GM12891 (cell line): ENCODE measurements around the gene RPE65.

ENCODE experiments used
- DNase-seq: peaks from one replicate; pipeline ENCODE4 v3.0.0; 2011; ENCODE audit warnings: low spot score; ENCODE audit not compliant: insufficient read length
- FAIRE-seq: peaks from 2 replicates; lab custom pipeline; 2011; peaks lifted over from hg19 to GRCh38; lab: Jason Lieb, UNC
- PAX5 ChIP-seq: IDR thresholded peaks from 2 replicates; pipeline ENCODE4 v1.6.1; 2011; ENCODE audit warnings: low read length, moderate library complexity, mild to moderate bottlenecking; ENCODE audit not compliant: insufficient read depth, severe bottlenecking
- POLR2A ChIP-seq: IDR thresholded peaks from 2 replicates; pipeline ENCODE4 v1.6.1; 2011; ENCODE audit warnings: low read depth, low read length, control low read depth
- POLR2AphosphoS5 ChIP-seq: IDR thresholded peaks from 2 replicates; pipeline ENCODE4 v1.6.1; 2011; ENCODE audit warnings: low read depth, low read length, control low read depth
- POU2F2 ChIP-seq: IDR thresholded peaks from 2 replicates; pipeline ENCODE4 v1.6.1; 2011; ENCODE audit warnings: low read depth, mild to moderate bottlenecking, control low read depth, low read length, moderate library complexity
- SPI1 ChIP-seq: IDR thresholded peaks from 2 replicates; pipeline ENCODE4 v1.6.1; 2011; ENCODE audit warnings: low read depth, low read length, control low read depth
- TAF1 ChIP-seq: IDR thresholded peaks from 2 replicates; pipeline ENCODE4 v1.6.1; 2011; ENCODE audit warnings: low read depth, low read length, control low read depth

The RPE65 gene

DNA sequence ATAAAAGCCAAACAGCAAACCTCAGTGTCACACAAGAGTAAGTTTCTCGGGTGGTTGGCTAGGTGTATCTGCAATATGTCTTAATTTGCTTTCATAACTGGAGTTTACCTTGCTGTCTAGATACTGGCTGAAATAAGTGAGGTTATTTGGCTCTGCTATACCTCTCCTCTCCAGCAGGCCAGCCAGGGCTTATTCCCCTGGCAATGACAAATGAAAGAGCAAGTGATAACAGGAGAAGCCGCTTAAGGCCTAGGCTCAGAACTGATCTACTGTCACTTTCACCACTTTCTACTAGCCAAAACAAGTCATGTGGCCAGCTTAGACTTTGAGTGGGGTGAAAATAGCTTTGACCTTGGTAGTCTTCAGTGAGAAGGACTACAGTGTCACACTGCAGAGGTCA, 4.8 kb upstream of the RPE65 start:
- FAIRE-seq (no peak), DNase-seq (no peak)
- TF ChIP-seq POLR2AphosphoS5 (no peak), PAX5 (no peak), SPI1 (no peak), POLR2A (no peak)

DNA sequence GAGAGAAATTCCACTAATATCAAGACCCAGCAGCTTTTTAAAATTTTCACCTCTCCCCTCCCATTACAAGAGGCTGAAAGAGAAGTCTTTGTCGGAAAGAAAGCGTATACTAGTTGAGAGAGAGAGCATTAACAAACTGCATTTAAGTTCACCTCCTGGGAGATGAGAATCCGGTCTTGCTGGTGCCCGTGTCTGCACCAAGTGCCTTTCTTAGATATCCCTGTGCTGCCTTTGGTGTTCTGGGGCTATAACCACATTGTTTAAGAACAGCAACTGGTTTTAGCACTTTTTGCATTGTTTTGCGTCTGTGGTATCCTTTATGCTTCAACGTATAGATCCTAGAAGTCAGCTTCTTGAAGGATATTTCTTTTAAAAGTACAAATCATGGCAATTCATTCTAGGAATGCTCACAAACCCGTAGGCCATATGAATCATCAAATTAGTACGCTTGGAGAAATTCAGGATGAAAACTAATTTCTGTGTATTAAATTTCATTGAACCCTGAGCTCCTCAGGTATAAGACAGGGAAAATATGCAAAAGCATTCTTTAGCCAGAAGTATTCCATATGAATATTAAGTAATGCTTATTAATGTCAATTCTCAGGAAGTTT, 3.4 kb upstream of the RPE65 start:
- no peak for DNase-seq
- no peak for TF ChIP-seq PAX5
- TF ChIP-seq POLR2AphosphoS5: no peak
- TF ChIP-seq POU2F2: no peak
- FAIRE-seq: no peak

DNA sequence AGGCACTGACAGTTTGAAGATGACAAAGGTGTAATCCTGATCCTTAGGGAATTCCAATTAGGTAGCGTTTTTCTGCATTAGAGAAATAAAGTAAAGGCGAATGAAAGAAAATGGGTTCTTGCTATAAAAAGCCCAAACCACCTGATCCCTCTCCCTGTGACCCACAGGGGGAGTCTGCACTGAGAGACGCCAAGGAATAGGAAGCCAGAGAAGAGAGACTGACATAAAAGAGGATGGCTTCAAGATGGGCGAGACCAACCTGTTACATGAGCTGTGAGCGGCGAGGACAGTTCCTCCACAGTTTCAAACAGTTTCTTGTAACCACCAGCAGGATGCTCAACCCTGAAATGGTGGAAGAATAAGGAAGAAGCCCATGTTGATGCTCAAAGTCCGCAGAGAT, 1.4 kb downstream of the RPE65 start:
- TF ChIP-seq TAF1 (no peak), POLR2AphosphoS5 (no peak), POU2F2 (no peak), SPI1 (no peak), POLR2A (no peak), PAX5 (no peak)
- FAIRE-seq (no peak), DNase-seq (no peak)

DNA sequence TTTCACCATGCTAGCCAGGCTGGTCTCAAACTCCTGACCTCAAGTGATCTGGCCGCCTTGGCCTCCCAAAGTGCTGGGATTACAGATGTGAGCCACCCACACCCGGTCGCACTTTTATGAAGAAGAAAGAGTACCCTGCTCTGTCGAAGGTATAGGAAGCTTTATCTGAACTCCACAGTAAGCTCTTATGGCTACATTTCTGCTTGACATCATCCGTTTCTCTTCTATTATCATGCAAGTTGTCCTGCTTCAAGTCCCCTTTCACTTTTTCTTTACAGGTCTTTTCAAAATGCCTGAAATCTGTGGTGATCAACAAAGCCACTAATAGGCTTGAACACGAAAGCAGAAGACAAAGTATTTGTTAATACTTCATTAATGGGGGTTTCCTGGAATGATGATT, 4.0 kb downstream of the RPE65 start:
- DNase-seq: no peak
- FAIRE-seq: no peak
- TF ChIP-seq SPI1 (no peak), POU2F2 (no peak), PAX5 (no peak), POLR2A (no peak), POLR2AphosphoS5 (no peak), TAF1 (no peak)

DNA sequence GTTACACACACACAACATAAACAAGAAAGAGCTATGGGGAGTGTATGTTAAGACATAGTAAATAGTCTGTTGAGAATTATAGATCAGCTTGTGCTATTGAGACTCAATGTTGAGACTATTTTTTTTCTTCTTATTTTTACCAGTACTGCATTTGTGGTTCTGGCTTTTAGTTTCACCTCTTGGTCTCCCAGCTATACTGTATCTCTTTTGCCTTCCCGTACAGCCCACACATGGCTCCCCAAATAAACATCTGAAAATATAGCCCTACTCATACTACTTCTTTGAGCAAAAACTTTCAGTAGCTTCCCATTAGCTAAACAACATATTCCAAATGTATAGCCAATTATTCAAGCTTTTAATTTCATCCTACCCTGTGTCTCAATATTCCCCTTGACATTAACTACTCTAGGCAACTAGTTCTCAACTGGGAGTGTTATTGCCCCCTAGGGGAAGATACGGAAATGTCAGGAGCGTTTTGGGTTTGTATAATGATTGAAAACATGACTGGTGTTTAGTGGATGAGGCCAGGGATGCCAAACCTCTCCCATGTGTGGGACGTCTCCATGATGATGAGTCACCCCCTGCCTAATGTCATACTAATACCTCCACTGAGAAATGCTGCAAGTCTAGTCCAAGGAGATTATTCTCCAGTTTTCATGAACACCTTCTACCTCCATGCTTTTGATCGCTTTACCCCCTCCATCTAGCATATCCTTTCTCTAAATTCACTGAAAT, 6.8 kb downstream of the RPE65 start:
- no peak for FAIRE-seq
- no peak for DNase-seq
- TF ChIP-seq SPI1 (no peak), TAF1 (no peak), POLR2AphosphoS5 (no peak), POU2F2 (no peak), POLR2A (no peak), PAX5 (no peak)

DNA sequence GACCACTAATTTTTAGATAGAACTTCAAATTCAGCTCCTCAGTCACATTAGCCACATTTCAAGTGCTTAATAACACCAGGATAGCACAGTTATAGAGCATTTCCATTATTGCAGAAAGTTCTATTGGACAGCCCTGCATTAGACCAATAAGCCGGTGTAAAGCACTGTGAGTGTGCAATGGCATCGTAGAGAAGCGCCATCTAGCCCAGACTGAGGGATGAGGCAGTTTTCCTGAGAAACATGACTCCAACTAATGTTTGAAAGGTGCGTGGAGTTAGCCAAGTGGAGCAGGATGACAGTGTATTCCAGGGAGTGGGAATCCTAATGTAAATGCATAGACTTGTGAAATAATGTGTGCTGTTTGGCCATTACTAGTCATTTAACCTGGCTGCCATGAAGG, 7.7 kb downstream of the RPE65 start:
- TF ChIP-seq SPI1: no peak
- no peak for TF ChIP-seq POU2F2
- TF ChIP-seq PAX5: no peak
- no peak for TF ChIP-seq TAF1
- TF ChIP-seq POLR2AphosphoS5: no peak
- no peak for TF ChIP-seq POLR2A
- FAIRE-seq: no peak
- no peak for DNase-seq

DNA sequence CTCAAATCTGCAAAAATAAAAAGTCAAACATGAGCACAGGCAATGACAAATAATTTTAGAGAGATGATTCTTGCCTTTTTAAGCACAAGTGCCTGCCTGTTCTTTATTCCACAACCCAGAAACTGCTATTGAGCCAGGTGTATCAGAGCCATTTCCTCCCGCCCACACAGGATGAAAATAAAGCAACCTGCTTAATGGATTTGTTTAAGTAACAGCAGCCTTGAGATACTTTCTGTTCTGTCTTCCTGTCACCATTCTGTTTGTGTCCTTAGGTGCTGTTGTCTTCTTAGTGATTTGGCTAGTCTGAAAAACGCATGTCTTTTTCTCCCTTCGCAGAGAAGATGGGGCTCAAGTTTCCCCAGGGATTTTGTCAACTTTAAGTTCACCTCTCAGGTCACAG, 11.4 kb downstream of the RPE65 start:
- no peak for TF ChIP-seq TAF1
- no peak for TF ChIP-seq POLR2A
- no peak for TF ChIP-seq PAX5
- TF ChIP-seq SPI1: no peak
- no peak for TF ChIP-seq POLR2AphosphoS5
- TF ChIP-seq POU2F2: no peak
- FAIRE-seq (no peak), DNase-seq (no peak)

DNA sequence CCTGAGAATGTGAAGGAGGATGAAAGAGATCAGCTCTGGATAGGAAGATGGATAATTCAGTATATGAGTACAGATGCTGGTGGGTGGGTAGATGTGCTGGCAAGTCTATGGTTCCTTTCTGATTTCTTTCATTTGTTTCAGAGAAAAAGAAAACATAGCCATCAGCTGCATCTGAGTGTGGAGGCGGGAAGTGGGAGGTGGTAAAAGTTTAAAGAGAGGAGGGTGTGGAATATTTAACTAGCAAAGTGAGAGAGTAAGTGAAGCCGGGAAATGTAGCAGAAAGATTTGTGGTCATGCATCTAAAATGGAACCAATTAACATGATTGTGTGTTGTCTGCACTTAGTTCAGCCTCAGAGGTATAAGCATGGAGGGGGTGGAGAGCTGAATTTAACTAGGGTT, 16.4 kb downstream of the RPE65 start:
- DNase-seq: no peak
- no peak for FAIRE-seq
- TF ChIP-seq POLR2A (no peak), SPI1 (no peak), POU2F2 (no peak), TAF1 (no peak), PAX5 (no peak), POLR2AphosphoS5 (no peak)

DNA sequence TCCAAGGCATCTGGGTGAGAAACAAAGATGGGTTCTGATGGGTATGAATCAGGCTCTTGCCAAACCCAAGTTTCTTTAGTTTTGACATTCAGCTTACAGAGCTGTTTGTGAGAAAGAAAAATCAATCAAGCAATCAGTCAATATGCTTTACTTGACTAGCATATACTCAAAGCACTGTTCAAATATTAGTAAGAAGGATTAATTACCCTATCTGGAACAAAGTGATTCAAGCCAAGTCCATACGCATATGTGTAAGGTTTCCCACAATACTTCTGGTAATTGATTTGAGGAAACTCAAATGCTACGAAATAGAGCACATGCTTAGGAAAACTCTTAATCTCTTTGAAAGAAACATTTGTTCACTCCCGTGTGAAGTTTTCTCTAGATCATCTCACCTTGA, 18.7 kb downstream of the RPE65 start:
- FAIRE-seq (no peak), DNase-seq (no peak)
- TF ChIP-seq TAF1 (no peak), POLR2A (no peak), PAX5 (no peak), POLR2AphosphoS5 (no peak), SPI1 (no peak), POU2F2 (no peak)

DNA sequence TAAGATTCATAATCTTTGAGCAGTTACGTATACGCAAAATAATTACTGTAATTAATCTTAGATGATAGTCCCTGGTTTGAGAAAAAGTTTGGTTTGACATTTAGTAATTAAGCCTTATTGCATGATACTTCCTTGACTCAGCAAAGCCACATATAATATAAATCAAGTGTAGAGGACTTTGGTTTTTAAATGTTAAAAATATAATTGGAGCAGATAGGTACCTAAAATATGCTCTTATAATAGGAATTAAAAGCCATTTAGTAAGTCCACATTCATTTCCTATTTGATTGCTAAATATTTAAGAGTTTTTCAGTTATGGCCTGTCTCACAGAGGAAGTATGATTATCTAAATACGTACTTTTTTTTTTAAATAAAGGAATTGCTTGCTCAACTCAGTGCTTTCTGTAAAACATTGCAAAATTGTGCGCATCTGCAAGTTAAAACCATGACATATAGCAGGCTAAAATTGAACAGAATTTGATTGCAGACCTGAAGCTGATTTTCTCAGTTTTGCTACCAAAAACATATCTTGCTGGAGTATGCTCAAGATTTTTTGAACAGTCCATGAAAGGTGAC, 20.4 kb downstream of the RPE65 start:
- TF ChIP-seq TAF1: no peak
- TF ChIP-seq PAX5: no peak
- no peak for TF ChIP-seq POLR2AphosphoS5
- no peak for TF ChIP-seq POU2F2
- TF ChIP-seq POLR2A: no peak
- no peak for TF ChIP-seq SPI1
- FAIRE-seq (no peak), DNase-seq (no peak)
